Neural cell (in vitro differentiated cells): ENCODE results near the gene EPS8. TPM values are rescaled to one million over a fixed set of nuclear protein-coding genes. Genes with fewer than 3 reads are reported as not detected.

Experiments used
- H2AFZ ChIP-seq: fragments of 200-600, 300-800 bp; sonication (generic), shearing (Covaris generic); 2 replicates; pipeline ENCODE4 v1.6.0; 2014; ENCODE audit warnings: low read depth, mild to moderate bottlenecking, antibody characterized with exemption, low read length, moderate library complexity
- H3F3A ChIP-seq: fragments of 200-600 bp; shearing (Covaris generic); 2 replicates; pipeline ENCODE4 v1.6.1; 2016; ENCODE audit warnings: mild to moderate bottlenecking, moderate library complexity, mixed read lengths, antibody characterized with exemption, low read length; ENCODE audit not compliant: insufficient read depth, poor library complexity, severe bottlenecking
- H3K27ac ChIP-seq: fragments of 200-600, 300-800 bp; sonication (generic), shearing (Covaris generic); 2 replicates; pipeline ENCODE4 v1.5.1; 2014; ENCODE audit warnings: mild to moderate bottlenecking, low read length, moderate library complexity
- H3K27me3 ChIP-seq: fragments of 300-800, 200-600 bp; sonication (generic), shearing (Covaris generic); 2 replicates; pipeline ENCODE4 v1.6.0; 2014; ENCODE audit warnings: mild to moderate bottlenecking, low read depth, low read length, moderate library complexity; ENCODE audit not compliant: insufficient read depth
- H3K36me3 ChIP-seq: fragments of 300-800, 200-600 bp; sonication (generic), shearing (Covaris generic); 2 replicates; pipeline ENCODE4 v1.5.1; 2014; ENCODE audit warnings: mild to moderate bottlenecking, antibody characterized with exemption, low read length, moderate library complexity; ENCODE audit not compliant: insufficient read depth
- H3K4me2 ChIP-seq: fragments of 300-800, 200-600 bp; sonication (generic), shearing (Covaris generic); 2 replicates; pipeline ENCODE4 v1.6.0; 2014; ENCODE audit warnings: mild to moderate bottlenecking, low read length
- H3K4me3 ChIP-seq: fragments of 300-800, 200-600 bp; sonication (generic), shearing (Covaris generic); 2 replicates; pipeline ENCODE4 v1.5.1; 2014; ENCODE audit warnings: mild to moderate bottlenecking, low read length, moderate library complexity
- H3K79me2 ChIP-seq: fragments of 200-600 bp; shearing (Covaris generic); replicated peaks from 2 replicates; pipeline ENCODE4 v1.6.0; 2014; ENCODE audit warnings: mild to moderate bottlenecking, low read length, moderate library complexity; ENCODE audit not compliant: insufficient read depth
- H3K9ac ChIP-seq: fragments of 300-800, 200-600 bp; sonication (generic), shearing (Covaris generic); 2 replicates; pipeline ENCODE4 v1.6.1; 2016; ENCODE audit warnings: mild to moderate bottlenecking, low read length, mixed read lengths
- H3K9me2 ChIP-seq: fragments of 200-600 bp; shearing (Covaris generic); 2 replicates; pipeline ENCODE4 v1.6.1; 2016; ENCODE audit warnings: mild to moderate bottlenecking, low read length, mixed read lengths; ENCODE audit not compliant: insufficient read depth
- H3K9me3 ChIP-seq: fragments of 200-600, 300-800 bp; sonication (generic), shearing (Covaris generic); 2 replicates; pipeline ENCODE4 v1.6.1; 2016; ENCODE audit warnings: mild to moderate bottlenecking, mixed run types, low read length, moderate library complexity, mixed read lengths
- H4K20me1 ChIP-seq: fragments of 200-600 bp; shearing (Covaris generic); 2 replicates; pipeline ENCODE4 v1.6.1; 2016; ENCODE audit warnings: mild to moderate bottlenecking, mixed run types; ENCODE audit not compliant: insufficient read depth
- EP300 ChIP-seq: fragments of 450-650 bp; conservative IDR thresholded peaks from 2 replicates; pipeline ENCODE4 v1.6.1; 2014; ENCODE audit warnings: antibody characterized with exemption, mild to moderate bottlenecking, moderate library complexity; ENCODE audit not compliant: poor library complexity, severe bottlenecking
- EZH2 ChIP-seq: fragments of 200-600, 300-800 bp; shearing (Covaris generic), sonication (generic); IDR thresholded peaks from 2 replicates; pipeline ENCODE4 v1.6.1; 2014; ENCODE audit warnings: antibody characterized with exemption, low read length, borderline replicate concordance, mild to moderate bottlenecking; ENCODE audit not compliant: insufficient read depth, poor library complexity, severe bottlenecking
- MXI1 ChIP-seq: fragments of 450-650 bp; conservative IDR thresholded peaks from 2 replicates; pipeline ENCODE4 v1.6.1; 2014; ENCODE audit warnings: antibody characterized with exemption, mild to moderate bottlenecking; ENCODE audit not compliant: poor library complexity, severe bottlenecking
- POLR2AphosphoS5 ChIP-seq: IDR thresholded peaks from 2 replicates; pipeline ENCODE4 v1.6.1; 2012
- RAD21 ChIP-seq: fragments of 450-650 bp; conservative IDR thresholded peaks from 2 replicates; pipeline ENCODE4 v1.6.1; 2014; ENCODE audit warnings: antibody characterized with exemption, mild to moderate bottlenecking, moderate library complexity
- SMC3 ChIP-seq: fragments of 450-650 bp; conservative IDR thresholded peaks from 2 replicates; pipeline ENCODE4 v1.6.1; 2014; ENCODE audit warnings: antibody characterized with exemption, mild to moderate bottlenecking, moderate library complexity; ENCODE audit not compliant: poor library complexity
- TAF1 ChIP-seq: IDR thresholded peaks from 2 replicates; pipeline ENCODE4 v1.6.1; 2012; ENCODE audit warnings: low read depth
- polyA plus RNA-seq: library from polyadenylated mRNA; depleted of rRNA; stranded (reverse); fragments of >200 nt; gene quantifications from 2 replicates; pipeline ENCODE4 v1.2.3, GENCODE V29; 2014
- TF ChIP-seq, protein P1 (sequence below): fragments of 450-650 bp; IDR thresholded peaks from 2 replicates; pipeline ENCODE4 v1.5.1; 2014; ENCODE audit warnings: antibody characterized with exemption, mild to moderate bottlenecking, moderate library complexity; ENCODE audit not compliant: poor library complexity, severe bottlenecking
- TF ChIP-seq, protein P2 (sequence below): IDR thresholded peaks from 2 replicates; pipeline ENCODE4 v1.6.1; 2012; ENCODE audit warnings: borderline replicate concordance

The EPS8 gene
- polyA plus RNA-seq, 1 donor from 2014 or later: 12.2 TPM

- H4K20me1 ChIP-seq: no peaks in the 10 kb centered on the region
- no peak overlapping the region for H3K4me3 ChIP-seq
- H3K36me3 ChIP-seq: no peaks in the 10 kb centered on the region
- no peak overlapping the region for H2AFZ ChIP-seq
- H3K4me2 ChIP-seq: no peak overlapping the region
- H3K9me3 ChIP-seq: no peaks in the 10 kb centered on the region
- TF ChIP-seq POLR2AphosphoS5: no peak
- no peak for TF ChIP-seq TAF1
- no peak for TF ChIP-seq EZH2
- no peak for TF ChIP-seq RAD21
- TF ChIP-seq, protein P1, sequence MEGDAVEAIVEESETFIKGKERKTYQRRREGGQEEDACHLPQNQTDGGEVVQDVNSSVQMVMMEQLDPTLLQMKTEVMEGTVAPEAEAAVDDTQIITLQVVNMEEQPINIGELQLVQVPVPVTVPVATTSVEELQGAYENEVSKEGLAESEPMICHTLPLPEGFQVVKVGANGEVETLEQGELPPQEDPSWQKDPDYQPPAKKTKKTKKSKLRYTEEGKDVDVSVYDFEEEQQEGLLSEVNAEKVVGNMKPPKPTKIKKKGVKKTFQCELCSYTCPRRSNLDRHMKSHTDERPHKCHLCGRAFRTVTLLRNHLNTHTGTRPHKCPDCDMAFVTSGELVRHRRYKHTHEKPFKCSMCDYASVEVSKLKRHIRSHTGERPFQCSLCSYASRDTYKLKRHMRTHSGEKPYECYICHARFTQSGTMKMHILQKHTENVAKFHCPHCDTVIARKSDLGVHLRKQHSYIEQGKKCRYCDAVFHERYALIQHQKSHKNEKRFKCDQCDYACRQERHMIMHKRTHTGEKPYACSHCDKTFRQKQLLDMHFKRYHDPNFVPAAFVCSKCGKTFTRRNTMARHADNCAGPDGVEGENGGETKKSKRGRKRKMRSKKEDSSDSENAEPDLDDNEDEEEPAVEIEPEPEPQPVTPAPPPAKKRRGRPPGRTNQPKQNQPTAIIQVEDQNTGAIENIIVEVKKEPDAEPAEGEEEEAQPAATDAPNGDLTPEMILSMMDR: no peak
- no peak for TF ChIP-seq EP300
- TF ChIP-seq MXI1: no peak
- TF ChIP-seq SMC3: no peak
- TF ChIP-seq, protein P2, sequence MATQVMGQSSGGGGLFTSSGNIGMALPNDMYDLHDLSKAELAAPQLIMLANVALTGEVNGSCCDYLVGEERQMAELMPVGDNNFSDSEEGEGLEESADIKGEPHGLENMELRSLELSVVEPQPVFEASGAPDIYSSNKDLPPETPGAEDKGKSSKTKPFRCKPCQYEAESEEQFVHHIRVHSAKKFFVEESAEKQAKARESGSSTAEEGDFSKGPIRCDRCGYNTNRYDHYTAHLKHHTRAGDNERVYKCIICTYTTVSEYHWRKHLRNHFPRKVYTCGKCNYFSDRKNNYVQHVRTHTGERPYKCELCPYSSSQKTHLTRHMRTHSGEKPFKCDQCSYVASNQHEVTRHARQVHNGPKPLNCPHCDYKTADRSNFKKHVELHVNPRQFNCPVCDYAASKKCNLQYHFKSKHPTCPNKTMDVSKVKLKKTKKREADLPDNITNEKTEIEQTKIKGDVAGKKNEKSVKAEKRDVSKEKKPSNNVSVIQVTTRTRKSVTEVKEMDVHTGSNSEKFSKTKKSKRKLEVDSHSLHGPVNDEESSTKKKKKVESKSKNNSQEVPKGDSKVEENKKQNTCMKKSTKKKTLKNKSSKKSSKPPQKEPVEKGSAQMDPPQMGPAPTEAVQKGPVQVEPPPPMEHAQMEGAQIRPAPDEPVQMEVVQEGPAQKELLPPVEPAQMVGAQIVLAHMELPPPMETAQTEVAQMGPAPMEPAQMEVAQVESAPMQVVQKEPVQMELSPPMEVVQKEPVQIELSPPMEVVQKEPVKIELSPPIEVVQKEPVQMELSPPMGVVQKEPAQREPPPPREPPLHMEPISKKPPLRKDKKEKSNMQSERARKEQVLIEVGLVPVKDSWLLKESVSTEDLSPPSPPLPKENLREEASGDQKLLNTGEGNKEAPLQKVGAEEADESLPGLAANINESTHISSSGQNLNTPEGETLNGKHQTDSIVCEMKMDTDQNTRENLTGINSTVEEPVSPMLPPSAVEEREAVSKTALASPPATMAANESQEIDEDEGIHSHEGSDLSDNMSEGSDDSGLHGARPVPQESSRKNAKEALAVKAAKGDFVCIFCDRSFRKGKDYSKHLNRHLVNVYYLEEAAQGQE: no peak
- H3F3A ChIP-seq: peaks cover 3% of the 10 kb centered on the region
- no peak overlapping the region for H3K27ac ChIP-seq
- no peaks in the 10 kb centered on the region for H3K9me2 ChIP-seq
- H3K79me2 ChIP-seq: no peaks in the 10 kb centered on the region
- no peak overlapping the region for H3K9ac ChIP-seq
- peaks cover 14% of the 10 kb centered on the region for H3K27me3 ChIP-seq
Measured at GRCh38 chr12:15783288-15783687, 5.9 kb downstream of the EPS8 start.

DNA sequence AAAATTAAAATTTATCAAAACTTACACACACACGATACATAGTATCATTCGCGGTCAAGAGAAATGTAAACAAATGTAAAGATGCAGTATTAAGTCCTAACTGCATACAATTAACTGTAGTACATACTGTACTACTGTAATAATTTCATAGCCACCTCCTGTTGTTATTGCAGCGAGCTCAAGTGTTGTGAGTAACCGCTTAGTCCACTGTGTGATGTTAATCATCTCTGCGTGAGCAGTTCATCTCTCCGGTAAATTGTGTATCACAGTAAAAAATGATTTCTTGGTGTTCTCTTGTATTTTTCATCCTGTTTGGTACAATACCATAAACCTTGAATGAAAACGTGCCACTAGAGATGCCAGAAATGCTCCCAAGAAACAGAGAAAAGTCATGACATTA lies 6.5 kb downstream of the EPS8 start:
- TF ChIP-seq EZH2: no peak
- no peak for TF ChIP-seq TAF1
- TF ChIP-seq RAD21: no peak
- no peak for TF ChIP-seq EP300
- TF ChIP-seq SMC3: no peak
- TF ChIP-seq, protein P1: no peak
- no peak for TF ChIP-seq MXI1
- Histone ChIP-seq H3K27ac (no peak overlapping the region), H2AFZ (no peak overlapping the region), H3K79me2 (no peaks in the 10 kb centered on the region), H3K36me3 (no peaks in the 10 kb centered on the region), H3K9ac (no peak overlapping the region), H3K4me3 (no peak overlapping the region), H3K27me3 (peaks cover 8% of the 10 kb centered on the region), H3K4me2 (no peak overlapping the region), H3K9me2 (no peaks in the 10 kb centered on the region), H4K20me1 (no peaks in the 10 kb centered on the region), H3K9me3 (no peaks in the 10 kb centered on the region), H3F3A (no peaks in the 10 kb centered on the region)
